Osteocyte (in vitro differentiated cells): Measurements from ENCODE around the gene KIF1C. TPM values are rescaled to one million over a fixed set of nuclear protein-coding genes. Genes with fewer than 3 reads are reported as not detected.

Experiments
- DNase-seq: peaks from one replicate; pipeline ENCODE4 v3.0.0; 2021; ENCODE audit warnings: mixed read lengths; ENCODE audit not compliant: unreplicated experiment; ENCODE audit errors: extremely low spot score
- H3K27ac Mint-ChIP-seq: one replicate; pipeline ENCODE4 v1.8.0; 2021; ENCODE audit warnings: mild to moderate bottlenecking, mixed read lengths; ENCODE audit not compliant: unreplicated experiment
- H3K27me3 Mint-ChIP-seq: one replicate; pipeline ENCODE4 v1.8.0; 2021; ENCODE audit warnings: mixed read lengths; ENCODE audit not compliant: unreplicated experiment
- H3K36me3 Mint-ChIP-seq: one replicate; pipeline ENCODE4 v1.8.0; 2021; ENCODE audit warnings: mixed read lengths; ENCODE audit not compliant: unreplicated experiment
- H3K4me1 Mint-ChIP-seq: one replicate; pipeline ENCODE4 v1.8.0; 2021; ENCODE audit warnings: mixed read lengths; ENCODE audit not compliant: unreplicated experiment
- H3K4me3 Mint-ChIP-seq: one replicate; pipeline ENCODE4 v1.8.0; 2021; ENCODE audit warnings: mild to moderate bottlenecking, moderate library complexity, mixed read lengths; ENCODE audit not compliant: unreplicated experiment
- H3K9me3 Mint-ChIP-seq: one replicate; pipeline ENCODE4 v1.8.0; 2021; ENCODE audit warnings: mixed read lengths; ENCODE audit not compliant: unreplicated experiment
- total RNA-seq: library from RNA; stranded (reverse); gene quantifications from 2 replicates; pipeline ENCODE4 v1.2.1, GENCODE V29; 2021
- TF ChIP-seq, protein P1 (sequence below): fragments of 200-600 bp; sonication (generic); IDR thresholded peaks from 2 replicates; pipeline ENCODE4 v1.5.0; 2021; ENCODE audit warnings: antibody characterized with exemption, mild to moderate bottlenecking, moderate library complexity

The KIF1C gene
- total RNA-seq, 1 donor from 2014 or later, result 123 TPM

DNA sequence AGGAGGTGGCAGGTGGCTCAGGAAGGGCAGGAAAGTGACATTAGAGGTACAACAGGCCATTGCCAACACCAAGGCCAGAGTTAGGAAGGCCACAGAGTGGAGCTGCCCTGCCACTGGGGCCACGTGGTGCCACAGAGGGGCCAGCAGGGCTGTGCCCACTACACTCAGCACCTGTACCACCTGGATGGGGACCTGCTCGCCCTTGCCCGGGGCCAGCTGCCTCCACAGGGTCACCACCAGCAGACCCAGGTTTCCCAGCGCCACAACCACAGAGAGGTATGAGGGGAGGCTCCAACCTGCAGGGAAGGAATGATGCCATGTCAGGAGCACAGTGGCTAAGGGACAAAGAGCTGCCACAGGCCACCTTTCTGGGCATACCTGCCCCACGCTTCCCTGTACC is 36.3 kb downstream of the KIF1C start:
- DNase-seq, result no peak

DNA sequence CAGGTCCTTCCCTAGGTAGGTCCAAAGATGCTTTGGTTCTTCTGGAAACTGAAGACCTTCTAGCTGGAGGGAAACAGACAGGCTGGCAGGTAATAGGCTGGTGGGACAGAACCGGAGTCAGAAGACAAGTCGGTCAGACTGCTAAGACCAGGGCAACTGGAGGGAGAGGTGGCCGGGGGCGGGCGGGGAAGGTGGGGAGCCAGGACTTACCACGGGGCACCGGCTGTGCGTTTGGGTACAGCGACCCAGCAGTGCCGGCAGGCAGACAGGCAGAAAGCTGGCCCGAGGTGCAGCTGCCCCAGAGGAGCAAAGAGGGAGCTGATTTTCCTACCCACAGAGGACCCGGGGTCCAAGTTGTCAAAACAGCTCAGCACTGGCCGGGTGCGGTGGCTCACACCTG is 36.9 kb downstream of the KIF1C start:
- Mint-ChIP-seq H3K9me3 (no peaks in the 10 kb centered on the region), H3K36me3 (no peaks in the 10 kb centered on the region), H3K27ac (no peak overlapping the region), H3K4me1 (peaks cover 5% of the 10 kb centered on the region), H3K27me3 (peaks cover 8% of the 10 kb centered on the region), H3K4me3 (no peak overlapping the region)
- no peak for DNase-seq
- TF ChIP-seq, protein P1, sequence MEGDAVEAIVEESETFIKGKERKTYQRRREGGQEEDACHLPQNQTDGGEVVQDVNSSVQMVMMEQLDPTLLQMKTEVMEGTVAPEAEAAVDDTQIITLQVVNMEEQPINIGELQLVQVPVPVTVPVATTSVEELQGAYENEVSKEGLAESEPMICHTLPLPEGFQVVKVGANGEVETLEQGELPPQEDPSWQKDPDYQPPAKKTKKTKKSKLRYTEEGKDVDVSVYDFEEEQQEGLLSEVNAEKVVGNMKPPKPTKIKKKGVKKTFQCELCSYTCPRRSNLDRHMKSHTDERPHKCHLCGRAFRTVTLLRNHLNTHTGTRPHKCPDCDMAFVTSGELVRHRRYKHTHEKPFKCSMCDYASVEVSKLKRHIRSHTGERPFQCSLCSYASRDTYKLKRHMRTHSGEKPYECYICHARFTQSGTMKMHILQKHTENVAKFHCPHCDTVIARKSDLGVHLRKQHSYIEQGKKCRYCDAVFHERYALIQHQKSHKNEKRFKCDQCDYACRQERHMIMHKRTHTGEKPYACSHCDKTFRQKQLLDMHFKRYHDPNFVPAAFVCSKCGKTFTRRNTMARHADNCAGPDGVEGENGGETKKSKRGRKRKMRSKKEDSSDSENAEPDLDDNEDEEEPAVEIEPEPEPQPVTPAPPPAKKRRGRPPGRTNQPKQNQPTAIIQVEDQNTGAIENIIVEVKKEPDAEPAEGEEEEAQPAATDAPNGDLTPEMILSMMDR, result no peak

More for the DNA sequence above, 36.3 kb downstream of the KIF1C start:
- Mint-ChIP-seq H3K27me3 (peaks cover 6% of the 10 kb centered on the region), H3K27ac (no peak overlapping the region), H3K4me1 (peaks cover 5% of the 10 kb centered on the region), H3K36me3 (no peaks in the 10 kb centered on the region), H3K9me3 (no peaks in the 10 kb centered on the region), H3K4me3 (no peak overlapping the region)
- TF ChIP-seq, protein P1, result no peak

DNA sequence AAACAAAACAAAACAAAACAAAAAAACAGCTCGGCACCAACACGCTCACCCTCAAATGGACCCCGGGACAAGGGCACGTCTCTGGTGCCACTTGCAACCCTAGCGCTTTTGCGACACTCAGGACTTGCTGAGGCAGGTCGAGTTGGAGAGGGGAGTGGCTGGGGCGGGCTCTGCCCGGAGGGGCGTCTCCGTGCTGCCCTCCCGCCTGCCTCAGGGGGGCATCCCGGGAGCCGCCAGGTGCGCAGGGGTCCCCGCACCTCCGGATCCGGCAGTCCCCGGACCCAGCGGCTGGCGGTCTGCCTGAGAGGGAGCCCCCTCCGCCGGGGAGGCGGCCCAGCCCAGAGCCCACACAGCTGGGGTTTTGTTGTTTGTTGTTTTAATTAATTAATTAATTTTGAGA is 37.6 kb downstream of the KIF1C start, which contains the start of gene SLC52A1:
TSS of gene SLC52A1 (minus strand) at position 112 of the 400 bp plus-strand sequence. CDS start 820 bp downstream, outside the sequence.
- Mint-ChIP-seq H3K36me3 (no peaks in the 10 kb centered on the region), H3K27me3 (peaks cover 11% of the 10 kb centered on the region), H3K4me3 (no peak within 1 kb of the TSS), H3K4me1 (peaks cover 5% of the 10 kb centered on the region), H3K9me3 (no peaks in the 10 kb centered on the region), H3K27ac (no peak within 1 kb of the TSS)
- DNase-seq, result no peak
- TF ChIP-seq, protein P1, result no peak

DNA sequence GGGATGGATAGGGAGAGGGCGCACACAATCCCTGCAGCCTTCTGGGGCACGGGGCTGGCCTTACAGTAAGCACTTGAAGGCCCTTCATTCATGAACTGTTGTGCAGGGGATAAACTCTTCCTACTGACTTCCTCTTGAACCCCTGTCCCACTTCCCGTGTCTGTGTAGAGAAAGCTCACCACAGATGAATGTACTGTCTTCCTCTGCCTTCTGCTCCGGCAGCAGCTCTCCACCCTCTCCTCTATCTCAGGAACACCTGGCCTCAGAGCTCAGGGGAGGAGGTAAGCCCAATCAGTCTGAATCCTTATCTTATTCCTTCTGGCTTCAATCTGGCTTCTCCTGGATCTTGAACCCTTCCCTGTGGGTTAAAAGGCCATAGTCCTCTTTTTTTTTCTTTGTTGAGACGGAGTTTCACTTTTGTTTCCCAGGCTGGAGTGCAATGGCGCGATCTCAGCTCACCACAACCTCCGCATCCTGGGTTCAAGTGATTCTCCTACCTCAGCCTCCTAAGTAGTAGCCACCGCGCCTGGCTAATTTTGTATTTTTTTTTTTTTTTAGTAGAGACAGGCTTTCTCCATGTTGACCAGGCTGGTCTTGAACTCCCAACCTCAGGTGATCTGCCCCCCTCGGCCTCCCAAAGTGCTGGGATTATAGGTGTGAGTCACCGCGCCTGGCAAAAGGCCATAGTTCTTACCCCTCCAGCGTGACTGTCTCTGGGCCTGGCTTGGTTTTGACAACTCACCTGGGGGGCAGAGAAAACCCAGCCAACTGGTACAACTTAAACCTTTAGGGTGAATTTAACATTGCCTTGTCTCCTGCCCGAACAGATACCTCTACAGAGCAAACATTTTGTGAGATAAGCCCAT is 44.6 kb downstream of the KIF1C start:
- Mint-ChIP-seq H3K4me3 (no peak overlapping the region), H3K9me3 (no peaks in the 10 kb centered on the region), H3K27ac (no peak overlapping the region)

DNA sequence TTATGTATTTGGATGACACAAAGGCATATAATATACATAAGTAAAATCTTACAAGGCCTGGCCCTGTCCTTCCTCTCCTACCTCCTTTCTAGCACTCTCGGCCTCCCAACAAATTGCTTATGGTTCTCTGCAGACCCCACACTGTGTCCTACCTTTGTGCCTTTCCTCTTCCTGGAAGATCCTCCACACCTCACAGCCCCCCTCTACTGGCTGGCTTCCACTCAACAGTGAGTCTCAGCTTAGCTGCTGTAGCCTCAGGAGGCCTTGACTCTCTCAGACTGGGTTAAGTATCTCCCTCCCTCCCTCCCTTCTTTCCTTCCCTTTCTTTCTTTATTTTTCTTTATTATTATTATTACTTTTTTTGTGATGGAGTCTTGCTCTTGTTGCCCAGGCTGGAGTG is 45.8 kb downstream of the KIF1C start:
- H3K27ac Mint-ChIP-seq, result no peak overlapping the region
- H3K4me1 Mint-ChIP-seq, result no peaks in the 10 kb centered on the region
- DNase-seq, result no peak
- H3K4me3 Mint-ChIP-seq, result no peak overlapping the region
- TF ChIP-seq, protein P1, result no peak
- H3K27me3 Mint-ChIP-seq, result peaks cover 6% of the 10 kb centered on the region
- H3K9me3 Mint-ChIP-seq, result no peaks in the 10 kb centered on the region
- H3K36me3 Mint-ChIP-seq, result no peaks in the 10 kb centered on the region

More for the DNA sequence above, 44.6 kb downstream of the KIF1C start:
- TF ChIP-seq, protein P1, result no peak
- no peaks in the 10 kb centered on the region for H3K4me1 Mint-ChIP-seq
- no peaks in the 10 kb centered on the region for H3K36me3 Mint-ChIP-seq
- DNase-seq, result no peak
- H3K27me3 Mint-ChIP-seq, result peaks cover 6% of the 10 kb centered on the region
